Vagina (tissue), 2 donors: Measurements from ENCODE around the gene CACNG5. TPM values are rescaled to one million over a fixed set of nuclear protein-coding genes. Genes with fewer than 3 reads are reported as not detected.

Experiments used
- DNase-seq, 2 donors: peaks; one replicate each; pipeline ENCODE4 v3.0.0-alpha.2; 2017; ENCODE audit errors: extremely low spot score in 2 of 2
- H3K27ac ChIP-seq: fragments of 200-600 bp; sonication (generic); one replicate; pipeline ENCODE4 v1.5.1; 2019
- H3K27me3 ChIP-seq: fragments of 200-600 bp; sonication (generic); one replicate; pipeline ENCODE4 v1.5.1; 2019
- H3K36me3 ChIP-seq, 2 donors: fragments of 200-600 bp; sonication (generic); one replicate each; pipeline ENCODE4 v1.5.1; 2017 to 2019
- H3K4me1 ChIP-seq: fragments of 200-600 bp; sonication (generic); one replicate; pipeline ENCODE4 v1.5.1; 2019
- H3K4me3 ChIP-seq, 2 donors: fragments of 200-600 bp; sonication (generic); 1 replicate in 1 of 2; 2 replicates in 1 of 2; pipeline ENCODE4 v1.5.1; 2016 to 2019
- H3K9me3 ChIP-seq: fragments of 200-600 bp; sonication (generic); one replicate; pipeline ENCODE4 v1.5.1; 2019
- CTCF ChIP-seq, 3 experiments: fragments of 450-650 bp in 2 of 3; fragments of 200-600 bp in 1 of 3; sonication (generic) in 1 of 3; IDR thresholded peaks; one replicate each; pipeline ENCODE4 v1.5.1; 2017 to 2019; ENCODE audit warnings: antibody characterized with exemption in 3 of 3, mild to moderate bottlenecking in 2 of 3, moderate library complexity in 2 of 3
- POLR2A ChIP-seq, 2 donors: fragments of 450-650 bp; IDR thresholded peaks; one replicate each; pipeline ENCODE4 v1.6.1; 2017; ENCODE audit warnings: antibody characterized with exemption in 2 of 2, mild to moderate bottlenecking in 2 of 2, moderate library complexity in 2 of 2
- POLR2AphosphoS5 ChIP-seq, 2 donors: sonication (generic); formaldehyde crosslinking; IDR thresholded peaks; one replicate each; pipeline ENCODE4 v1.9.0; 2017; ENCODE audit warnings: antibody characterized with exemption in 2 of 2, mild to moderate bottlenecking in 2 of 2, low read depth in 1 of 2; ENCODE audit not compliant: insufficient read depth in 1 of 2
- intact Hi-C: fragments of 100-400 bp; cut with DNase I; formaldehyde crosslinking; loops from one replicate; pipeline ENCODE4 v1.15.1; 2023
- total RNA-seq: library from RNA; depleted of rRNA; stranded (reverse); fragments of >200 nt; gene quantifications from one replicate; pipeline ENCODE4 v1.2.3, GENCODE V29; 2016

CACNG5 gene
- total RNA-seq, 1 donor from 2014 or later, result not detected

GRCh38 chr17:66903781-66904180 is 68.9 kb downstream of the CACNG5 start:
- no peak for TF ChIP-seq POLR2AphosphoS5 (IDR thresholded peaks at IDR 0.05; ENCODE audit: insufficient read depth in 1 of 2, low read depth in 1 of 2)
- no peak for TF ChIP-seq CTCF (IDR thresholded peaks at IDR 0.05)
- no peak for TF ChIP-seq POLR2A (IDR thresholded peaks at IDR 0.05)
- no peaks in the 10 kb centered on the region for H3K9me3 ChIP-seq
- H3K36me3 ChIP-seq, result no peaks in the 10 kb centered on the region
- H3K27ac ChIP-seq, result no peak overlapping the region
- no peaks in the 10 kb centered on the region for H3K27me3 ChIP-seq
- DNase-seq, result no peak
- H3K4me3 ChIP-seq, result no peak overlapping the region
- intact Hi-C loops, result no loop called here
- H3K4me1 ChIP-seq, result peaks cover 11% of the 10 kb centered on the region

- TF ChIP-seq CTCF (IDR thresholded peaks at IDR 0.05) (no peak), POLR2AphosphoS5 (IDR thresholded peaks at IDR 0.05; ENCODE audit: insufficient read depth in 1 of 2, low read depth in 1 of 2) (no peak), POLR2A (IDR thresholded peaks at IDR 0.05) (no peak)
- no peak for DNase-seq
- Histone ChIP-seq H3K4me3 (no peak overlapping the region), H3K36me3 (no peaks in the 10 kb centered on the region), H3K9me3 (no peaks in the 10 kb centered on the region), H3K27ac (peak overlapping the region; percentile 43), H3K27me3 (no peaks in the 10 kb centered on the region), H3K4me1 (peaks cover 11% of the 10 kb centered on the region)
- intact Hi-C loops, result loop anchor here (5.0 kb wide), 1 partner anchor 188 kb away; no protein-coding TSS in a partner anchor
Observed at GRCh38 chr17:66904760-66905624, 70.1 kb downstream of the CACNG5 start.

GRCh38 chr17:66906321-66907278 is 71.7 kb downstream of the CACNG5 start:
- Histone ChIP-seq H3K27me3 (no peaks in the 10 kb centered on the region), H3K4me1 (peaks cover 11% of the 10 kb centered on the region), H3K9me3 (no peaks in the 10 kb centered on the region), H3K4me3 (no peak overlapping the region), H3K36me3 (no peaks in the 10 kb centered on the region), H3K27ac (no peak overlapping the region)
- intact Hi-C loops, result loop anchor here (5.0 kb wide), 1 partner anchor 189 kb away; no protein-coding TSS in a partner anchor
- DNase-seq, result no peak
- TF ChIP-seq CTCF (IDR thresholded peaks at IDR 0.05) (peak; percentile 45 to 72 (median 62)), POLR2AphosphoS5 (IDR thresholded peaks at IDR 0.05; ENCODE audit: insufficient read depth in 1 of 2, low read depth in 1 of 2) (peak in 1 of 2 donors; percentile 18), POLR2A (IDR thresholded peaks at IDR 0.05) (no peak)

- no peak overlapping the region for H3K27ac ChIP-seq
- no peaks in the 10 kb centered on the region for H3K36me3 ChIP-seq
- H3K27me3 ChIP-seq, result no peaks in the 10 kb centered on the region
- no peaks in the 10 kb centered on the region for H3K9me3 ChIP-seq
- TF ChIP-seq CTCF (IDR thresholded peaks at IDR 0.05) (no peak), POLR2AphosphoS5 (IDR thresholded peaks at IDR 0.05; ENCODE audit: insufficient read depth in 1 of 2, low read depth in 1 of 2) (no peak), POLR2A (IDR thresholded peaks at IDR 0.05) (no peak)
- intact Hi-C loops, result loop anchor here (5.0 kb wide), 1 partner anchor 193 kb away; no protein-coding TSS in a partner anchor
- no peak for DNase-seq
- no peak overlapping the region for H3K4me3 ChIP-seq
- peaks cover 8% of the 10 kb centered on the region for H3K4me1 ChIP-seq
Observed at GRCh38 chr17:66909804-66910373, 75.0 kb downstream of the CACNG5 start.
